ENCODE measurements around the gene KANSL1L. TPM values are rescaled to one million over a fixed set of nuclear protein-coding genes. Genes with fewer than 3 reads are reported as not detected.

The KANSL1L gene
- total RNA-seq, 4 donors from 2014 or later: 16.6 to 83.3 (median 25.6) TPM

- no peaks in the 10 kb centered on the region for H3K4me1 ChIP-seq
- no peaks in the 10 kb centered on the region for H3K27me3 ChIP-seq
- H3K36me3 ChIP-seq: no peaks in the 10 kb centered on the region
- no peaks in the 10 kb centered on the region for H3K9me3 ChIP-seq
- no peak overlapping the region for H3K4me3 ChIP-seq
- DNase-seq: no peak
- TF ChIP-seq POLR2A (IDR thresholded peaks at IDR 0.05) (no peak), CTCF (IDR thresholded peaks at IDR 0.05) (no peak)
- H3K27ac ChIP-seq: no peak overlapping the region
Measured at GRCh38 chr2:210034087-210034683, 137.0 kb downstream of the KANSL1L start.

GRCh38 chr2:210028178-210028577, 143.0 kb downstream of the KANSL1L start:
- no peak for DNase-seq
- Histone ChIP-seq H3K27me3 (no peaks in the 10 kb centered on the region), H3K27ac (no peak overlapping the region), H3K36me3 (peaks cover 0 to 26% (median 0%) of the 10 kb centered on the region in 3 donors), H3K4me1 (no peaks in the 10 kb centered on the region), H3K4me3 (no peak overlapping the region), H3K9me3 (no peaks in the 10 kb centered on the region)
- TF ChIP-seq CTCF (IDR thresholded peaks at IDR 0.05): no peak
- no peak for TF ChIP-seq POLR2A (IDR thresholded peaks at IDR 0.05)

DNA sequence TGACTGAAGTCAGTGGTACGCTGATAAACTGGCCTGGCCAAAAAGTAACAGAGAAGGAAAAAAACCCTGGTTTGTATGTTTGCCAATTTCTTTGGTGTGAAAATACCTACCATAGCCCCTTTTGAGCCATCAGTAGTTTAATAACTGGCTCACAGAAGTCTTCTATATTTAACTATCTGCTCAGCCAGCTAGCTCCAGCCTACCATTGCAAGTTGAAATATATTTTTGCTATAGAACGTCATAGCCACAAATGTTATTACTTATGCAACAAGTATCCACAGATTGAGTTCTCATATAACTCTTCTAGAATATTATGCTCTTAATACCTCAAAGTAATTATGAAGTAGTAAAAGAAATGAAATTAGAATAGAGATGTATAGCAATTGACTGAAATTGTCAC, 143.6 kb downstream of the KANSL1L start:
- DNase-seq: no peak
- no peak overlapping the region for H3K4me3 ChIP-seq
- TF ChIP-seq CTCF (IDR thresholded peaks at IDR 0.05): no peak
- no peak for TF ChIP-seq POLR2A (IDR thresholded peaks at IDR 0.05)
- H3K27ac ChIP-seq: no peak overlapping the region
- no peaks in the 10 kb centered on the region for H3K27me3 ChIP-seq
- H3K36me3 ChIP-seq: peaks cover 0 to 32% (median 0%) of the 10 kb centered on the region in 3 donors
- no peaks in the 10 kb centered on the region for H3K4me1 ChIP-seq
- no peaks in the 10 kb centered on the region for H3K9me3 ChIP-seq

GRCh38 chr2:210022824-210023223, 148.4 kb downstream of the KANSL1L start:
- Histone ChIP-seq H3K27me3 (no peaks in the 10 kb centered on the region), H3K9me3 (no peaks in the 10 kb centered on the region), H3K27ac (no peak overlapping the region), H3K36me3 (peaks cover 0 to 78% (median 0%) of the 10 kb centered on the region in 3 donors), H3K4me3 (no peak overlapping the region), H3K4me1 (no peaks in the 10 kb centered on the region)
- TF ChIP-seq POLR2A (IDR thresholded peaks at IDR 0.05): no peak
- TF ChIP-seq CTCF (IDR thresholded peaks at IDR 0.05): no peak
- DNase-seq: no peak

DNA sequence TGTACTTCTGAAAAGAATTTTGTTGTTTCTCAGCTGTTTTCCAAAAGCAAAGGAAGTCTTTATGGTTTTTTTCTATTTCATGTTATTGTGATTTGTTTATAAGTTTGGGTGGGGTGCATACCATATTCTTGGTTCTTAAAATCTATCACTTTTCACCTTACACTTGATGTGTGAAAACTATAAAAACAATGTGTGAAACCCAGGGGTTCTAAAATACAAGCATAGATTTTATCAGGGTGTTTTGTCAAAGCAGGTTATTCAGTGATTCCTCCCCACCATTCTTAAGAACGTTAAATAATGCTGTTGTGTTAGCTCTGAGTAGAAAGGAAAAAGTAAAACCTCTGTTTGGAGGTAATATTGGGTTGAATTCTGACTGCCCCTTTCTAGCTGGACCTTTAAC, 151.1 kb downstream of the KANSL1L start:
- TF ChIP-seq POLR2A (IDR thresholded peaks at IDR 0.05): no peak
- TF ChIP-seq CTCF (IDR thresholded peaks at IDR 0.05): no peak
- no peak overlapping the region for H3K27ac ChIP-seq
- H3K4me3 ChIP-seq: no peak overlapping the region
- no peak for DNase-seq
- H3K4me1 ChIP-seq: no peaks in the 10 kb centered on the region
- H3K9me3 ChIP-seq: no peaks in the 10 kb centered on the region
- H3K36me3 ChIP-seq: peaks cover 0 to 97% (median 0%) of the 10 kb centered on the region in 3 donors
- no peaks in the 10 kb centered on the region for H3K27me3 ChIP-seq

- no peaks in the 10 kb centered on the region for H3K9me3 ChIP-seq
- H3K27me3 ChIP-seq: no peaks in the 10 kb centered on the region
- no peak overlapping the region for H3K4me3 ChIP-seq
- peaks cover 0 to 32% (median 4%) of the 10 kb centered on the region in 3 donors for H3K36me3 ChIP-seq
- H3K4me1 ChIP-seq: peaks cover 0 to 5% (median 0%) of the 10 kb centered on the region in 4 donors
- DNase-seq: no peak
- no peak overlapping the region for H3K27ac ChIP-seq
- TF ChIP-seq POLR2A (IDR thresholded peaks at IDR 0.05): no peak
Measured at GRCh38 chr2:210009896-210010295, 161.3 kb downstream of the KANSL1L start.
